GM19452 (cell line): ENCODE data around the gene KIF2C.
"Not testable (repeated sequence)": the region's sequence is repeated elsewhere in the genome, so short reads cannot be mapped to it uniquely, and the experiment has no call there.

Experiments
- ATAC-seq: cut with Tn5 transposase; IDR thresholded peaks from one replicate; pipeline ENCODE4 v1.9.1; 2021; ENCODE audit not compliant: unreplicated experiment

The KIF2C gene

DNA sequence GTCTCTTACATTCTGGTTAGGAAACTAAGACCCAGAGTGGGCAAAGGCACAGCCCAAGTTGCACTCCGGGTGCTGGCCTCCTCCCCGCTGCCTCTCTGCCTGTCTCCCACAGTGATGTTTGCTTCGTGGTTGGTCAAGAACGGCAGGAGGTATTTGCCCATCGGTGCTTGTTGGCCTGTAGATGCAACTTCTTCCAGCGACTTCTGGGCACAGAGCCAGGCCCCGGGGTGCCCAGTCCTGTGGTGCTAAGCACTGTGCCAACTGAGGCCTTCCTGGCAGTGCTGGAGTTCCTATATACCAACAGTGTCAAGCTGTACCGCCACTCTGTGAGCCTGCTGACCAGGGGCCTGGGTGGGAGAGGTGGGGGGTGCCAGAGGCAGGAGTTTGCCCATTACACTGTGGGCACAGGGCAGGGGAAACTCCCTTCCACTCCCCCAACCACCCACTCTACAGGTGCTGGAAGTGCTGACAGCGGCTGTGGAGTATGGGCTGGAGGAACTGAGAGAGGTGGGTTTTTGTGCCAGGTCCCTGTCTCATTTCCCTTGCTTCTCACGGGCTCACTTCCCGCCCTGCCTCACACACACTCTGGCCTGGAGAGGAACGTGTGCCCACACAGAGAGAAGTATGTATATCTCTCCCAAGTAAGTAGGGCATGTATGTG, 70.6 kb downstream of the KIF2C start:
- no peak for ATAC-seq

- ATAC-seq: not testable (repeated sequence)
These were observed 71.1 kb downstream of the KIF2C start for GRCh38 chr1:44810762-44811105.

DNA sequence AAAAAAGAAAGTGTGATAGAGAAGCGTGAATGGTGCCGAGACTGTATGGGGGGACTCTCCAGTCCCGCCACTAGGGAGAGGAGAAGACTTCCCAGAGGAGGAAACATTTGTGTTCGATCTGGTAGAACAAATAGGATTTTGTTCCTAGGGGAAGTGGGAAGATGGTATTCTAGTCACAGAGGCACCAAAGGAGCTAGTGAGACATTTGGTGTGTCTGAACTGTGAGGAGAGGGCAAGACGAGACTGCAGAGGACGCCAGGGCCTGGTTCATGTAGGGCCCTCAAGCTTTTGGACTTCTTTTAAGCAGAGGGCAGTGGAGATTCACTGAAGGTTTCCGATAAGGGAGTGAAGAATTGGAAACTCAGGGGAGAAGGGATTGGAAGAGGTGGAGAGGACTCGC, 71.6 kb downstream of the KIF2C start:
- ATAC-seq: no peak

GRCh38 chr1:44812822-44813543, 73.3 kb downstream of the KIF2C start:
- ATAC-seq: no peak

DNA sequence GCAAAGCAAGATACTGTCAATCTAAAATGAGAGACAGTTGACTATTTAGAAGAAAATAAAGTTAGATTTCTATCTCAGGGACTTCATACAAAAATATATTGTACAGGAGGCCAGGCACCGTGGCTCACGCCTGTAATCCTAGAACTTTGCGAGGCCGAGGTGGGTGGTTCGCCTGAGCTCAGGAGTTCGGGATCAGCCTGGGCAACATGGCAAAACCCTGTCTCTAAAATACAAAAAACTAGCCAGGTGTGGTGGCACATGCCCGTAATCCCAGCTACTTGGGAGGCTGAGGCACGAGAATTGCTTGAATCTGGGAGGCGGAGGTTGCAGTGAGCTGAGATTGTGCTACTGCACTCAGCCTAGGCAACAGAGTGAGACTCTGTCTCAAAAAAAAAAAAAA, 76.3 kb downstream of the KIF2C start:
- ATAC-seq: not testable (repeated sequence)

GRCh38 chr1:44817307-44817706, 77.7 kb downstream of the KIF2C start:
- ATAC-seq: no peak
